ENCODE results near the gene NPY4R2.
"Not testable (repeated sequence)": the region's sequence is repeated elsewhere in the genome, so short reads cannot be mapped to it uniquely, and the experiment has no call there.

Gene NPY4R2

GRCh38 chr10:47918475-47918874, at the start of gene NPY4R2:
TSS of gene NPY4R2 (plus strand) at chr10:47918662. CDS start at chr10:47921988, 3,326 bp downstream.
- DNase-seq, result not testable (repeated sequence)

- DNase-seq, result not testable (repeated sequence)
Observed at GRCh38 chr10:47870887-47871286, 47.6 kb upstream of the NPY4R2 start.

GRCh38 chr10:47871485-47872180, 46.8 kb upstream of the NPY4R2 start:
- not testable (repeated sequence) for DNase-seq

DNA sequence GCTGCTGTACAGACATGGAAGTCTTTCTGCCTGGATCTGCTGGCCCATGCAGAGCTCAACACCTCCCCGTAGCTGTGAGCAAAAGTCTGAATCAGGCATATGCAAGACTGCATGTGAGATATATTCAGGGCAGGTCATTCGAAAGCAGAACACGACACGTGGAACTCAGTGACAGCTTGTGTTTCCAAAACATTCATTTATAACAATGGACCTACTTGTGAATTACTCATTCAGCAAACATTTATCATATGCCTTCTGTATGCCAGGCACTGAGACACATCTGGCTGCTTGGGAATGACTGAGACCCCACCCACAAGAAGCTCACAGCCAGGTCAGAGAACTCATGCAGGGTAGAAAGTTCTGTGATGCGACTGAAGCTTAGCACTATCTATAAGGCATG, 46.2 kb upstream of the NPY4R2 start:
- DNase-seq, result not testable (repeated sequence)

DNA sequence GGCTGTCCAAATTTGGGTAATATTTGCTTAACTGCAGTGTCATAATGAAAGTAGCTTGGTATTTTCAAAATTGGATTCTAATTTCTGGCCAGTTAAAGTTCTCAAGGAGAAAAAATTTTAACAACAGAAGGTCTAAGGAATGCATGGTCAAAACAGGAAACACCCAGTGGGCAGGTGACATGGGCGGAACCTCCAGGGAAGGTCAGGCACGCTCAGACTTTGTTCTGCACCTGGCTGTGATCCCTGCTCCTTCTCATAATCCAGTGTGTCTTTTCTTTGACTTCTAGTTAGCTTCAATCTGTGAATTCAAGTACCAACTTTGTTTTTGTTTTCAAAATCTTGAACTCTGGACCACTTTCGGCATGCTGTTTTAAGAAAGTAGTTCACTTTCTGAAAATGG, 34.2 kb upstream of the NPY4R2 start:
- DNase-seq, result not testable (repeated sequence)

GRCh38 chr10:47884934-47885333, 33.5 kb upstream of the NPY4R2 start:
- DNase-seq, result not testable (repeated sequence)

DNA sequence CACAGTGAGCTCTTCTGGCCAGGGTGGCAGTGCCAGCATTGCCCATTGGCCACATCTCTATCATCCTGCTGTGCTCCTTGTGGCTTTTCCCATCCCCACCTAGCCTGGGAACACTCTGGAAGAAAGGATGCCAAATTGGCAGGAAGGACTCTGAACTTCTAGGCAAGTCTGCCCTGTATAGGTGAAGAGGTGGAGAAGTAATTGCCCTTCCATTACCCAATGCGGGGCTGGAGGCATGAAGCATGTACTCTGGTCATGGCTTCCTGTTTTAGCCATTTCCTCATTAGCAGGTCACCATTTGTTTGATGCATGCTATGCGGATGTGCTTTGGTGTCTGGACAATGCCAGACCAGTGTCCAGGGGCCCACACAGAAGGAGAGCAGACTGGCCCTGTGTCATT, 32.1 kb upstream of the NPY4R2 start:
- not testable (repeated sequence) for DNase-seq

GRCh38 chr10:47886827-47887226, 31.6 kb upstream of the NPY4R2 start:
- not testable (repeated sequence) for DNase-seq

GRCh38 chr10:47890737-47891136, 27.7 kb upstream of the NPY4R2 start:
- DNase-seq, result not testable (repeated sequence)

GRCh38 chr10:47892494-47893261, 25.8 kb upstream of the NPY4R2 start:
- DNase-seq, result not testable (repeated sequence)

DNA sequence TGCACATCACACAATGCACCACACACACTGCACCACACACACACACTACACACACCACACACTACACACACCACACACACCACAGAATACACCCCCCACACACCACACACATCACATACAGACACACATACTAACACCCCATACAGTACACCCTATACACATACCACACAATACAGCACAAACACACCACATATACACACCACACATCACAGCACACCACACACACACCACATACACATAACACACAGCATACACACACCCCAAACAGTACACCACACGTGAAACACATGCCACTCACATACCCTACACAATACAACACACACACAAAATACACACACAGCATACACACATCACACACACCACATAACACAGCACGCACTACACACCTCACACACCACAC, 23.9 kb upstream of the NPY4R2 start:
- not testable (repeated sequence) for DNase-seq

- DNase-seq, result not testable (repeated sequence)
Observed at GRCh38 chr10:47897813-47898212, 20.6 kb upstream of the NPY4R2 start.

GRCh38 chr10:47909333-47909732, 9.1 kb upstream of the NPY4R2 start:
- not testable (repeated sequence) for DNase-seq

- not testable (repeated sequence) for DNase-seq
Observed at GRCh38 chr10:47910486-47910885, 8.0 kb upstream of the NPY4R2 start.

DNA sequence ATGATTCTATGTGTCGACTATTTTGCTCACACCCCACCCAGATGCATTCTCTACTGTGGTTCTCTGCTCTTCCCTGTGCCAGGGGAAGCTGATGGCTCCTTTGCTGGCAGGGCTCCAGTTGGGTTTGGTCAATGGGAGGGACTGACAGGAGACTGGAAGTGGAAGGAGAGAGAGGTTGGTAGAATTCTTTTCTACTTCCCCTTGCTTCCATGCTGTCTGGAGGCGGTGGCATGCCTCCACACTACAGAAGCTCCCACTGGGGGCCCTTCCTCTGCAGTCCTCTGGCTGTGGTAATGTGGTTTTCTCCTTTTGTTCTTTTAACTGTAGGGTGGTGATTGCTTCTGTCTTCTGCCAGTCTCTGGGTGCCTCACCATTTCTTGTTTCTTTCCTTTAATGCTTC, 4.4 kb upstream of the NPY4R2 start:
- not testable (repeated sequence) for DNase-seq

GRCh38 chr10:47915849-47916548, 2.5 kb upstream of the NPY4R2 start:
- not testable (repeated sequence) for DNase-seq

- DNase-seq, result not testable (repeated sequence)
Observed at GRCh38 chr10:47920610-47921009, 2.1 kb downstream of the NPY4R2 start.

DNA sequence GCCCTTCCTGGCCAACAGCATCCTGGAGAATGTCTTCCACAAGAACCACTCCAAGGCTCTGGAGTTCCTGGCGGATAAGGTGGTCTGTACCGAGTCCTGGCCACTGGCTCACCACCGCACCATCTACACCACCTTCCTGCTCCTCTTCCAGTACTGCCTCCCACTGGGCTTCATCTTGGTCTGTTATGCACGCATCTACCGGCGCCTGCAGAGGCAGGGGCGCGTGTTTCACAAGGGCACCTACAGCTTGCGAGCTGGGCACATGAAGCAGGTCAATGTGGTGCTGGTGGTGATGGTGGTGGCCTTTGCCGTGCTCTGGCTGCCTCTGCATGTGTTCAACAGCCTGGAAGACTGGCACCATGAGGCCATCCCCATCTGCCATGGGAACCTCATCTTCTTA, 4.0 kb downstream of the NPY4R2 start:
- DNase-seq, result not testable (repeated sequence)

GRCh38 chr10:47924628-47925027, 6.2 kb downstream of the NPY4R2 start:
- DNase-seq, result not testable (repeated sequence)

DNA sequence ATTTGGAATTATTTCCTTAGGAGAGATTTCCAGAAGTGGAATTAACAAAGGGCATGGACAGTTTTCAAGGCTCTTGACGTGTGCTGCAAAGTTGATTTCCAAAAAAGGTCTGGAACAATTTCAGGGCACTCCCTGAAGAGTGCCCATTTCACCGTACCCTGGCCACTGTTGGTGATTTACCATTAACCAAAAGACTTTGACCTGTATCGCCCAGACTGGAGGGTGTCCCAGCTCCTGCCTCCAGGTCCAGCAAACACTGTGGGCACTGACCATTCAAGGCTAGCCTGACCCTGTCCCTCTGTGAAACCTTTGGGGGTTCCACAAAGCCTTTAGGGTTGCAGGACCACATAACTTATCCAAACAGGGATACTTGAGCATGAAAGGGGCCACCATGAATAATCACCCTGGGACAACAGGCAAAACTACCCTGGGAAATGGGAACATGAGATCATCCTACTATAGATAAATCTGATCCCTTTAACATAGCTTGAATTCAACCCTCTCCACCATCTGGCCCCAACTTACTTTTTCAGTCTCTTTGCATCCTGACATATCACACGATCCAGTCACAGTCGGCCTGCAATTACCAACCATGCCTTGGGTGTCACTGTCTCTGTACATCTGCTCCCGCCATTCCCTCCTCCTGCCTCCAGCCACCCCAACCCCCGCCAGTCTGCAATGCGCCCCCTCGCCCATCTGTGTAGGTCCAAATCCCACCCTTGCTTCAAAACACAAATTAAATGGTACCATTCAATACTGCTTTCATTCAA, 8.9 kb downstream of the NPY4R2 start:
- not testable (repeated sequence) for DNase-seq

- DNase-seq, result not testable (repeated sequence)
Observed at GRCh38 chr10:47928225-47928624, 9.8 kb downstream of the NPY4R2 start.

DNA sequence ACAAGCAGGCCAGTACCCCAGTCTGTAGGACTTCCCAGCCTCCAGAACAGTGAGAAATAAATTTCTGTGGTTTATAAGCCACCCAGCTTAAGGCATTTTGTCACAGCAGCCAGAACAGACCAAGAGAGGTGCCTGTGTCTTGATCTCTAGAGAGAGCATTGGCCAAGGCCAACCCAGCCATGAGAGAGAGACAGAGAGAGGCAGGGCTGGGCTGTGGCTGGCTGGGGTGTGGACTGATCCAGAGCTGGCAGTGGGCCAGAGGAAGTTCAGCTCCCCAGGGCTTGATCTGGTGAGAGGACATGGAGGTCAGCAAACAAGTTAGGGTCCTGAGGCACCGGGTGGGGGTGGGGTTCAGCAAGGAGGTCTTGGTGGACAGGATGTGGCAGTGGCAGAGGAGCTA, 14.4 kb downstream of the NPY4R2 start:
- not testable (repeated sequence) for DNase-seq

GRCh38 chr10:47933462-47933861, 15.0 kb downstream of the NPY4R2 start:
- not testable (repeated sequence) for DNase-seq
